PC-3 (cell line): ENCODE measurements around the gene WNT5A. TPM values are rescaled to one million over a fixed set of nuclear protein-coding genes. Genes with fewer than 3 reads are reported as not detected.

Source experiments
- ATAC-seq: fragments of 200-7000 bp; cut with Tn5 transposase; 2 replicates; pipeline ENCODE4 v1.9.1; 2020; ENCODE audit warnings: mild to moderate bottlenecking, moderate library complexity
- BruUV-seq: library from RNA; stranded (reverse); fragments of 400-500 nt; replicated peaks from 2 replicates; lab custom pipeline; 2021; lab: Mats Ljungman, UMichigan
- CTCF ChIA-PET: fragments of 300-600 bp; sonication (Branson Sonifier 250); formaldehyde crosslinking; loops from one replicate; lab custom pipeline; 2022; ENCODE audit warnings: antibody characterized with exemption; lab: Charles Lee
- POLR2A ChIA-PET: fragments of 300-600 bp; sonication (Branson Sonifier 250); formaldehyde crosslinking; loops from one replicate; lab custom pipeline; 2022; ENCODE audit warnings: antibody characterized with exemption; ENCODE audit not compliant: unreplicated experiment; lab: Charles Lee
- DNase-seq: peaks from one replicate; pipeline ENCODE4 v3.0.0-alpha.2; 2015
- H2AFZ ChIP-seq: fragments of 300-600 bp; sonication (generic); 2 replicates; pipeline ENCODE4 v1.6.0; 2016; ENCODE audit warnings: antibody characterized with exemption, low read length
- H3F3A ChIP-seq: fragments of 300-600 bp; sonication (generic); one replicate; pipeline ENCODE4 v1.6.0; 2017; ENCODE audit warnings: antibody characterized with exemption, low read length, control low read depth, mild to moderate bottlenecking; ENCODE audit not compliant: unreplicated experiment
- H3K27ac ChIP-seq: fragments of 300-600 bp; sonication (generic); 2 replicates; pipeline ENCODE4 v1.5.1; 2016; ENCODE audit warnings: mild to moderate bottlenecking, low read length
- H3K27me3 ChIP-seq: fragments of 300-600 bp; sonication (generic); 2 replicates; pipeline ENCODE4 v1.6.1; 2016; ENCODE audit warnings: low read length, mixed read lengths
- H3K36me3 ChIP-seq: fragments of 300-600 bp; sonication (generic); 2 replicates; pipeline ENCODE4 v1.6.1; 2016; ENCODE audit warnings: low read depth, mixed run types, low read length, mixed read lengths
- H3K4me1 ChIP-seq: fragments of 300-600 bp; sonication (generic); 2 replicates; pipeline ENCODE4 v1.5.1; 2016; ENCODE audit warnings: low read length; ENCODE audit not compliant: insufficient read depth
- H3K4me2 ChIP-seq: fragments of 300-600 bp; sonication (generic); 2 replicates; pipeline ENCODE4 v1.6.0; 2016; ENCODE audit warnings: low read length
- H3K4me3 ChIP-seq: fragments of 300-600 bp; sonication (generic); 2 replicates; pipeline ENCODE4 v1.5.1; 2016; ENCODE audit warnings: mild to moderate bottlenecking, low read length, mixed read lengths
- H3K79me2 ChIP-seq: fragments of 300-600 bp; sonication (generic); 2 replicates; pipeline ENCODE4 v1.6.1; 2017; ENCODE audit warnings: low read length, mixed read lengths
- H3K9ac ChIP-seq: fragments of 300-600 bp; sonication (generic); 2 replicates; pipeline ENCODE4 v1.6.0; 2016; ENCODE audit warnings: mild to moderate bottlenecking, low read length
- H3K9me2 ChIP-seq: fragments of 300-600 bp; sonication (generic); replicated peaks from 2 replicates; pipeline ENCODE4 v1.6.1; 2016; ENCODE audit warnings: mixed run types, low read length, mixed read lengths
- H3K9me3 ChIP-seq: fragments of 300-600 bp; sonication (generic); 2 replicates; pipeline ENCODE4 v1.6.1; 2016; ENCODE audit warnings: low read length, mixed read lengths
- H4K20me1 ChIP-seq: fragments of 300-600 bp; sonication (generic); 2 replicates; pipeline ENCODE4 v1.6.1; 2016; ENCODE audit warnings: low read length, mixed read lengths
- EZH2 ChIP-seq: fragments of 300-600 bp; sonication (generic); IDR thresholded peaks from one replicate; pipeline ENCODE4 v1.6.1; 2017; ENCODE audit warnings: antibody characterized with exemption, mild to moderate bottlenecking, low read length; ENCODE audit not compliant: unreplicated experiment
- EZH2phosphoT487 ChIP-seq: fragments of 300-600 bp; sonication (generic); IDR thresholded peaks from 2 replicates; pipeline ENCODE4 v1.6.1; 2018; ENCODE audit warnings: mild to moderate bottlenecking, antibody characterized with exemption, low read length, borderline replicate concordance
- intact Hi-C: fragments of 100-400 bp; cut with micrococcal nuclease; formaldehyde crosslinking; loops from 2 replicates; pipeline ENCODE4 v1.9.0; 2023
- total RNA-seq: library from RNA; depleted of rRNA; stranded (reverse); fragments of >200 nt; gene quantifications from 2 replicates; pipeline ENCODE4 v1.2.3, GENCODE V29; 2014
- TF ChIP-seq, protein P1 (sequence below): fragments of 300-600 bp; sonication (generic); conservative IDR thresholded peaks from 2 replicates; pipeline ENCODE4 v1.5.1; 2017; ENCODE audit warnings: antibody characterized with exemption, low read depth, mild to moderate bottlenecking, low read length

WNT5A gene
- total RNA-seq, 1 experiment from 2014 or later, result 21.8 TPM

DNA sequence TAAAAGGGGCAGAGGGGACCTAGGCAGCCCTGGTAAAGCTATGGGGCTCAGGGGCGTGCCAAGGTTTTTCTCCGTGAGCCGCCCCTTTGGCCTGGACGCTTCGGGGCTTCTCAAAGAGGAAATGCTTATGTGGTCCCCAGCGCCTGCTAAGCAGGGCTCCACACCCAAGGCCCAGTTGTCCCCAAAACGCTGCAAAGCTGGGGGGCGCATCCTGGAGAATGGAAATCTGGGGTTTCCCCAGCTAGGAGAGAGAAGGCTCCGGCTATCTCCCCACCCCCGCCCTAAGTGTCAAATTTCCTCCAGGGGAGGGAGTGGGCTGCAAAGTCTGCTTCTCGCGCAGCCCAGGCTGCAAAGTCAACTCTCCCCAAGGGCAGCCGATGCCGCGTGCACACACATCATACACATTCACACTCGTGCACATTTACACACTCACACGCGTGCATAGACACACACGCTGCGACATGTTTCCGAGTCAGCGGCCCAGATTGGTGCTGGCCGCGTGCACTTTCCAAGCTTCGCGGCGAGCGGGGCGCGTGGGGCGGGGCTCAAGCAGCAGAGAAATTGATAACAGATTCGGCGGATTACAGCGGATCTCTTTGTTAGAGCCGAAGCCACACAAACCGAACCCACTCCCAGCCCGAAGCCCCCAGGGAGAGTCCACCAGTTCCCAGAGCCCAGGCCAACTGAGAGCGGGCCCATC, 4.5 kb downstream of the WNT5A start:
- no peak for TF ChIP-seq EZH2phosphoT487
- TF ChIP-seq, protein P1, sequence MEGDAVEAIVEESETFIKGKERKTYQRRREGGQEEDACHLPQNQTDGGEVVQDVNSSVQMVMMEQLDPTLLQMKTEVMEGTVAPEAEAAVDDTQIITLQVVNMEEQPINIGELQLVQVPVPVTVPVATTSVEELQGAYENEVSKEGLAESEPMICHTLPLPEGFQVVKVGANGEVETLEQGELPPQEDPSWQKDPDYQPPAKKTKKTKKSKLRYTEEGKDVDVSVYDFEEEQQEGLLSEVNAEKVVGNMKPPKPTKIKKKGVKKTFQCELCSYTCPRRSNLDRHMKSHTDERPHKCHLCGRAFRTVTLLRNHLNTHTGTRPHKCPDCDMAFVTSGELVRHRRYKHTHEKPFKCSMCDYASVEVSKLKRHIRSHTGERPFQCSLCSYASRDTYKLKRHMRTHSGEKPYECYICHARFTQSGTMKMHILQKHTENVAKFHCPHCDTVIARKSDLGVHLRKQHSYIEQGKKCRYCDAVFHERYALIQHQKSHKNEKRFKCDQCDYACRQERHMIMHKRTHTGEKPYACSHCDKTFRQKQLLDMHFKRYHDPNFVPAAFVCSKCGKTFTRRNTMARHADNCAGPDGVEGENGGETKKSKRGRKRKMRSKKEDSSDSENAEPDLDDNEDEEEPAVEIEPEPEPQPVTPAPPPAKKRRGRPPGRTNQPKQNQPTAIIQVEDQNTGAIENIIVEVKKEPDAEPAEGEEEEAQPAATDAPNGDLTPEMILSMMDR, result no peak
- no peak for TF ChIP-seq EZH2
- H3K79me2 ChIP-seq, result peaks cover 29% of the 10 kb centered on the region
- BruUV-seq, result no TSS peak
- no peaks in the 10 kb centered on the region for H3K27me3 ChIP-seq
- H3K4me3 ChIP-seq, result no peak overlapping the region
- no peak overlapping the region for H2AFZ ChIP-seq
- H4K20me1 ChIP-seq, result no peaks in the 10 kb centered on the region
- ChIA-PET POLR2A (no interaction called here), CTCF (interaction anchor here (0.6 kb wide), 1 partner anchor 240 kb away, joined by 3 read pairs; no protein-coding TSS in a partner anchor)
- no peak overlapping the region for H3K4me2 ChIP-seq
- H3K9ac ChIP-seq, result no peak overlapping the region
- no peaks in the 10 kb centered on the region for H3F3A ChIP-seq
- no peak for ATAC-seq
- no peak overlapping the region for H3K27ac ChIP-seq
- intact Hi-C loops, result loop anchor here (5.0 kb wide), 1 partner anchor 630 kb away; no protein-coding TSS in a partner anchor
- peaks cover 5% of the 10 kb centered on the region; the same call in 1 of the 2 replicates for H3K4me1 ChIP-seq
- H3K36me3 ChIP-seq, result no peaks in the 10 kb centered on the region
- DNase-seq, result no peak
- H3K9me3 ChIP-seq, result no peaks in the 10 kb centered on the region
- H3K9me2 ChIP-seq, result no peaks in the 10 kb centered on the region

DNA sequence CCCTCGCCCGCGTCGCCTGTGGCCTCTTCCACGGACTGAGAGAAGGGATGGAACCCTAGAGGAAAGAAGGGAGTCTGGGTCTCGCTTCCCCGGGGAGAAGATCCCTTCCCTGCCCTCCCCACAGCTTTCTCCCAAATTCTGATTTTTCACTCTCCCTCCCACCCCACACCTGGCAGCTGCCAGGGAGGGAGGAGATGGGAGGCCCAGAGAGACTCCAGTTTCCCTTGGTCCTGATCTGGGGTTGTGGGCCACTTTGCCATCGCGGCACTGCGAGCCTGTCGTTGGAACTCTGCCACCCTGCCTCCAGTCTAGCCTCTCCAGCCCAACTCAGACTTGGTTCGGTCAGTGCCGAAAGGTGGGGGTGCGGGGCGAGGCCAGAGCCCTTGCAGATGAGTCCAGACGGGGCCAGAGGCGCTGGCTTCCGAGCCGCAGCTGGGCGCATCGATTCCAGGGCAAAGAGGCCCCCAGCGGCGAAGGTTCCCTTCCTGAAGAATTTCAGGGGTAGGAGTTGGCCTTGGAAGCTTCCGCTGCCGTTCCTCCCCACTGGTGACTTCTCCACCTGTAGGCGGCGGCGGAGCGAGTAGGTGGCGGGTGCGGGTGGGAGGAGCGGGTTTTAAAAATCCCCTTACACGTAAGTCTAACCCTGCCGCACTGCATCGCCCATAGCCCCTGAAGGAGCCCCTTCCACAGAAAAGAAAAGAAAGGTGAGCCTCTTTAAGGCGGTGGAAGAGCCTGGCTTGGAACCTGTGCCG, 5.2 kb downstream of the WNT5A start:
- BruUV-seq, result no TSS peak
- H3K36me3 ChIP-seq, result no peaks in the 10 kb centered on the region
- ChIA-PET POLR2A (no interaction called here), CTCF (interaction anchor here (0.6 kb wide), 1 partner anchor 240 kb away, joined by 3 read pairs; no protein-coding TSS in a partner anchor)
- H3K27me3 ChIP-seq, result no peaks in the 10 kb centered on the region
- H3K9me3 ChIP-seq, result no peaks in the 10 kb centered on the region
- peaks cover 6% of the 10 kb centered on the region; the same call in 1 of the 2 replicates for H3K4me1 ChIP-seq
- TF ChIP-seq EZH2 (no peak), EZH2phosphoT487 (no peak)
- TF ChIP-seq, protein P1, result no peak
- H3K4me2 ChIP-seq, result peak overlapping the region; percentile 93
- peak overlapping the region; percentile 65; the same call in 1 of the 2 replicates for H3K9ac ChIP-seq
- ATAC-seq (no peak), DNase-seq (no peak)
- H2AFZ ChIP-seq, result peak overlapping the region; percentile 82; the same call in 1 of the 2 replicates
- no peak overlapping the region for H3K27ac ChIP-seq
- peak overlapping the region; percentile 76 for H3K4me3 ChIP-seq
- intact Hi-C loops, result loop anchor here (2.0 to 5.0 kb wide), 2 partner anchors 47 to 630 kb away; no protein-coding TSS in a partner anchor
- no peaks in the 10 kb centered on the region for H3F3A ChIP-seq
- H3K9me2 ChIP-seq, result no peaks in the 10 kb centered on the region
- H4K20me1 ChIP-seq, result no peaks in the 10 kb centered on the region
- peaks cover 23% of the 10 kb centered on the region for H3K79me2 ChIP-seq
